OCI-M1 (cell line): ENCODE measurements around the gene CCDC175.
A peak's percentile ranks its signal among the peaks of the same experiment; 100 is the strongest.

Experiments
- DNase-seq: peaks from one replicate; lab custom pipeline; 2025; lab: John Stamatoyannopoulos, UW

Gene CCDC175

GRCh38 chr14:59482541-59483331 is 93.9 kb downstream of the CCDC175 start:
- peak; percentile 55 for DNase-seq

- DNase-seq = peak; percentile 36
Measured at GRCh38 chr14:59481871-59482540, 94.6 kb downstream of the CCDC175 start.

GRCh38 chr14:59481407-59481806 is 95.2 kb downstream of the CCDC175 start:
- no peak for DNase-seq

- no peak for DNase-seq
Measured at GRCh38 chr14:59480166-59480565, 96.4 kb downstream of the CCDC175 start.

GRCh38 chr14:59478540-59478939 is 98.1 kb downstream of the CCDC175 start:
- no peak for DNase-seq

DNA sequence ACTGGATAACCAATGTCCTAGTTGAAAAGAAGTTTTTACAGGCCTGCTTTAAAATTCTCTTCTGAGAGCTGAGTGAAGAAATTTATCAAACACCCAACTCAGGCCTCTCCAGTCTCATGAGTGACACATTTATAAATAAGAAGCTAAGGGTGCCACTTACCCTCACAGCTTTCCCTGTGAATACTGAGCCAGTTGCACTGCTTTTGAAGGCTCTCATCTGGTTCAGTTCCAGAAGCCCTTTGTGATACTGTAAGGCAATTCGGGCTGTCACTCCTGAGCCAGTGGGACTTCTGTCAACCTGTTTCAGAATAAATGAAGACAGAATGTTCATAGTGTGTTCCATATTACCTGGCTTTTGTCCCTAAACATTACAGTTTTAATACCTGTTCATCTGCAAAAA is 100.9 kb downstream of the CCDC175 start:
- no peak for DNase-seq

- DNase-seq = no peak
Measured at GRCh38 chr14:59474172-59474571, 102.4 kb downstream of the CCDC175 start.

DNA sequence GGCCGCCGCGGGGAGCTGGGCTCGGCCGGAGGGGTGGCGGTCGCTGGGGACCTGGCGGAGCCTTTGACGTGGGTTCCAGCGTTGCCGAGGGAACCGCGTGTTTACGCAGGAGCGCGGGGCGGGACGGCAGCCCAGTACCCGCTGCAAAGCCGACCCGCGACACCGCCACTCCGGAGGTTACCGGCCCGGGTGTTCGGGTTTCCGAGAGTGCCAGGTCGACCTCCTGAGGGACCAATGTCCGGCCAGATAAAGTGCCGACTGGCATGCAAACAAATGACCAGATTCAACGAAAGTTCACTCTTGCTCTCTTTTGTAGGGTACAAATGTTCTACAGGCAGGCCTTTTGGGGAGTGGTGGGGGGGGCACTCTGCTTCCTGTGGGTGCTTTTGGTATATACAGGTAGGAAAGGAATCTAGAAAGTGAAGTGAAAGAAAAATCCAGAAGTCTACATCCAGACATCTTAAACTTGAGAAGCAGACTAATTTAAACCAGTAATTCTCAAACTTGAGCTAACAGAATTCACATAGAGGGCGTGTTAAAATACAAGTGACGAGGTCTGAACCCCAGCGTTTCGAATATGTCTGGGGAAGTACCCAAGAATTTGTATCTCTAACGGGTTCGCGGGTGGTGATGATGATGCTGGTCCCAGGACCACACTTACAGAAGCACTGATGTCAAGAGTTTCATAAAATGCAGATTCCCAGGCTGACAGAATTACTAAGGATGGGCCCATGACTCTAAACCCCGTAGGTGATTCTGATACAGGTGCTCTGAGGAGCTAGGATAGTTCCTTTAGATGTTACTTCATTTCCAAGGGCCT is 111.1 kb downstream of the CCDC175 start, which contains the start of gene GPR135:
Gene GPR135 (minus strand): TSS at position 65 of the 820 bp plus-strand sequence. CDS start 154 bp downstream, outside the sequence.
- DNase-seq = no peak

GRCh38 chr14:59464486-59465315 is 111.9 kb downstream of the CCDC175 start:
- DNase-seq = no peak

GRCh38 chr14:59463787-59464485 is 112.7 kb downstream of the CCDC175 start:
- DNase-seq = no peak

DNA sequence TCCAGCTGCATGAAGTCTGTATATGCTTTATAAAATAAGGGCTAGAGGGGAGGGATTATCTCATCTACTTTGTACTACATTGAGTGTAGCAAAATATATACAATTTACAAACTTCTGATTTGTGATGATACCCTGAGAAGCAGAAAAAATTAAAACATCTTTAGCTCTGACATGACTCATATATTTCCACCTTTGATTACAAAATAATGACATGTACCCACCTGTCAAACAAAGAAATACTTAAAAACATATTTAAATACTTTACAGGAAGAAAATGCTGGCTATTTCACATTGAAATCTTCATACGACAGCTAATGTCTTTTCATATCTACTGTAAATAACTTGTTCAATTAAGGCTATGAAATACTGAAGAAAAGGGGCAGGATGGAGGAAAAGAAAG is 114.7 kb downstream of the CCDC175 start:
- DNase-seq = no peak

GRCh38 chr14:59460378-59460777 is 116.2 kb downstream of the CCDC175 start:
- DNase-seq = no peak

GRCh38 chr14:59458486-59458885 is 118.1 kb downstream of the CCDC175 start:
- no peak for DNase-seq

DNA sequence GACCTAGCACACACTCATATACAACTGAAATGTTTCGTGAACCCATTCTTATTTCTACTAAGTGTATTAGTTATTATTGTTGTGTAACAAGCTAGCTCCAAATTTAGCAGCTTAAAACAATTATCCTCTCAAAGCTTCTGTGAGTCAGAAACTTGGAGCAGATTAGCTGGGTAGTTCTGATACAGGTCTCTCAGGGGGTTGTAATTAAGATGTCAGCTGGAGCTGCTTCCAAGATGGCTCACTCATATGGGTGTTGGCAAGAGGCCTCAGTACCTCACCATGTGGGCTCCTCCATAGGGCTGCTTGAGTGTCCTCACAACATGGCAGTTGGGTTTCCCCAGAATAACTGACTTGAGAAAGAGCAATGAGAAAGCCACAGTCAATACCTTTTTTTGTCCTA is 121.2 kb downstream of the CCDC175 start:
- DNase-seq = no peak
